HCT116 (cell line): ENCODE data around the gene PARP6. TPM values are rescaled to one million over a fixed set of nuclear protein-coding genes. Genes with fewer than 3 reads are reported as not detected.

Source experiments
- ATAC-seq: fragments of 200-7000 bp; cut with Tn5 transposase; 2 replicates; pipeline ENCODE4 v1.9.1; 2020; ENCODE audit warnings: mild to moderate bottlenecking, moderate library complexity
- BruUV-seq: library from RNA; stranded (reverse); fragments of 400-500 nt; replicated peaks from 2 replicates; lab custom pipeline; 2021; lab: Mats Ljungman, UMichigan
- CTCF ChIA-PET: fragments of 300-600 bp; sonication (Branson Sonifier 250); formaldehyde crosslinking; loops from one replicate; lab custom pipeline; 2021; ENCODE audit warnings: antibody characterized with exemption; lab: Charles Lee
- POLR2A ChIA-PET: fragments of 300-600, 350-600 bp; sonication (Branson Sonifier 250); formaldehyde crosslinking; loops from one replicate; lab custom pipeline; 2021; ENCODE audit warnings: antibody characterized with exemption; lab: Charles Lee
- RAD21 ChIA-PET, 2 experiments: fragments of 300-600 bp; sonication (Branson Sonifier 250); formaldehyde crosslinking; loops; one replicate each; lab custom pipeline; 2023; ENCODE audit warnings: low total read pairs in 2 of 2; ENCODE audit not compliant: uncharacterized antibody in 2 of 2, unreplicated experiment in 2 of 2, low non-redundant PET in 1 of 2; lab: Charles Lee
- DNase-seq: peaks from one replicate; pipeline ENCODE4 v3.0.0-alpha.2; 2010; ENCODE audit warnings: low read depth, low spot score
- H2AFZ ChIP-seq: fragments of 200-600 bp; shearing (Covaris generic), sonication (generic); 2 replicates; pipeline ENCODE4 v1.6.1; 2017; ENCODE audit warnings: low read depth, mixed run types, mixed read lengths, antibody characterized with exemption, low read length; ENCODE audit not compliant: poor library complexity, severe bottlenecking
- H3K27ac ChIP-seq: 2 replicates; pipeline ENCODE4 v1.5.1; 2012; ENCODE audit warnings: low read depth, low read length
- H3K27me3 ChIP-seq: fragments of 200-600 bp; sonication (generic); 2 replicates; pipeline ENCODE4 v1.6.1; 2016; ENCODE audit warnings: mixed run types, low read length, mixed read lengths; ENCODE audit not compliant: insufficient read depth
- H3K36me3 ChIP-seq, 2 experiments: fragments of 200-500 bp in 1 of 2; fragments of 200-600 bp in 1 of 2; sonication (Bioruptor generic) in 1 of 2; sonication (generic) in 1 of 2; 2 replicates each; pipeline versions ENCODE4 v1.5.1 to v1.6.1; 2014 to 2016; ENCODE audit warnings: low read length in 2 of 2, inconsistent platforms in 1 of 2, mixed read lengths in 1 of 2, mixed run types in 1 of 2; ENCODE audit not compliant: insufficient read depth in 2 of 2, control insufficient read depth in 1 of 2
- H3K4me1 ChIP-seq, 2 experiments: fragments of 200-600 bp in 1 of 2; sonication (generic) in 1 of 2; 2 replicates each; pipeline versions ENCODE4 v1.5.1 to v1.6.1; 2012 to 2017; ENCODE audit warnings: low read length in 2 of 2, inconsistent platforms in 1 of 2, mild to moderate bottlenecking in 1 of 2, mixed read lengths in 1 of 2, mixed run types in 1 of 2, moderate library complexity in 1 of 2; ENCODE audit not compliant: insufficient read depth in 2 of 2, control insufficient read depth in 1 of 2
- H3K4me2 ChIP-seq: fragments of 200-600 bp; sonication (generic); 2 replicates; pipeline ENCODE4 v1.6.1; 2017; ENCODE audit warnings: mixed run types, low read length, mixed read lengths
- H3K4me3 ChIP-seq, 2 experiments: fragments of 200-600 bp in 1 of 2; sonication (generic) in 1 of 2; replicated peaks in 1 of 2; 2 replicates each; pipeline ENCODE4 v1.5.1; 2011 to 2016; ENCODE audit warnings: low read length in 2 of 2, control low read depth in 1 of 2, low read depth in 1 of 2, mild to moderate bottlenecking in 1 of 2, mixed read lengths in 1 of 2, mixed run types in 1 of 2
- H3K79me2 ChIP-seq: fragments of 200-600 bp; sonication (generic); 2 replicates; pipeline ENCODE4 v1.6.1; 2017; ENCODE audit warnings: mild to moderate bottlenecking, mixed run types, low read length, moderate library complexity, mixed read lengths; ENCODE audit not compliant: insufficient read depth
- H3K9ac ChIP-seq: fragments of 200-600 bp; sonication (generic); 2 replicates; pipeline ENCODE4 v1.6.1; 2016; ENCODE audit warnings: low read length, mixed read lengths
- H3K9me2 ChIP-seq: fragments of 200-600 bp; sonication (generic), shearing (Covaris generic); 2 replicates; pipeline ENCODE4 v1.6.1; 2017; ENCODE audit warnings: mixed run types, mild to moderate bottlenecking, moderate library complexity; ENCODE audit not compliant: insufficient read depth
- H3K9me3 ChIP-seq, 2 experiments: fragments of 200-500 bp in 1 of 2; fragments of 200-600 bp in 1 of 2; sonication (Bioruptor generic) in 1 of 2; sonication (generic) in 1 of 2; 2 replicates each; pipeline ENCODE4 v1.6.1; 2014 to 2017; ENCODE audit warnings: low read length in 2 of 2, mixed read lengths in 2 of 2, inconsistent platforms in 1 of 2, low read depth in 1 of 2, mild to moderate bottlenecking in 1 of 2, mixed run types in 1 of 2, moderate library complexity in 1 of 2; ENCODE audit not compliant: control insufficient read depth in 1 of 2, insufficient read depth in 1 of 2
- H4K20me1 ChIP-seq: fragments of 200-600 bp; sonication (generic), shearing (Covaris generic); 2 replicates; pipeline ENCODE4 v1.6.1; 2017; ENCODE audit warnings: mixed run types, mild to moderate bottlenecking, moderate library complexity; ENCODE audit not compliant: insufficient read depth
- CEBPB ChIP-seq: IDR thresholded peaks from 2 replicates; pipeline ENCODE4 v1.6.1; 2012; ENCODE audit warnings: low read depth
- EGR1 ChIP-seq: IDR thresholded peaks from 2 replicates; pipeline ENCODE4 v1.6.1; 2012; ENCODE audit warnings: low read depth
- EZH2 ChIP-seq: fragments of 200-600 bp; sonication (generic); IDR thresholded peaks from 2 replicates; pipeline ENCODE4 v1.6.1; 2017; ENCODE audit warnings: antibody characterized with exemption, mixed run types
- EZH2phosphoT487 ChIP-seq: fragments of 200-600 bp; IDR thresholded peaks from 2 replicates; pipeline ENCODE4 v1.6.1; 2018; ENCODE audit warnings: antibody characterized with exemption, borderline replicate concordance
- FOSL1 ChIP-seq: IDR thresholded peaks from 2 replicates; pipeline ENCODE4 v1.6.1; 2012; ENCODE audit warnings: low read depth
- JUND ChIP-seq: IDR thresholded peaks from 2 replicates; pipeline ENCODE4 v1.6.1; 2012
- YY1 ChIP-seq: IDR thresholded peaks from 2 replicates; pipeline ENCODE4 v1.6.1; 2011; ENCODE audit warnings: low read length, low read depth, moderate library complexity, mild to moderate bottlenecking; ENCODE audit not compliant: insufficient replicate concordance; ENCODE audit errors: extremely low read depth
- ZNF274 ChIP-seq: fragments of 200-500 bp; sonication (Bioruptor generic); IDR thresholded peaks from 2 replicates; pipeline ENCODE4 v1.6.1; 2014; ENCODE audit warnings: mild to moderate bottlenecking, low read depth, low read length, inconsistent platforms
- intact Hi-C: fragments of 100-400 bp; cut with micrococcal nuclease; formaldehyde crosslinking; loops from 2 replicates; pipeline ENCODE4 v1.10.0; 2022
- total RNA-seq: library from RNA; stranded (reverse); gene quantifications from one replicate; pipeline ENCODE4 v1.2.1, GENCODE V29; 2021; ENCODE audit not compliant: unreplicated experiment
- TF ChIP-seq, protein P1 (sequence below): IDR thresholded peaks from 2 replicates; pipeline ENCODE4 v1.6.1; 2012

The PARP6 gene
- total RNA-seq, 1 experiment from 2014 or later = 67.9 TPM

GRCh38 chr15:72205273-72205672 is 67.1 kb downstream of the PARP6 start:
- Histone ChIP-seq H4K20me1 (peaks cover 39% of the 10 kb centered on the region; the same call in 1 of the 2 replicates), H3K4me2 (no peak overlapping the region), H3K27ac (no peak overlapping the region), H3K36me3 (peaks cover 84 to 95% of the 10 kb centered on the region in 2 experiments), H3K27me3 (no peaks in the 10 kb centered on the region), H3K9ac (no peak overlapping the region), H2AFZ (no peak overlapping the region), H3K9me2 (no peaks in the 10 kb centered on the region), H3K4me3 (no peak overlapping the region), H3K4me1 (no peaks in the 10 kb centered on the region), H3K9me3 (no peaks in the 10 kb centered on the region), H3K79me2 (peaks cover 78% of the 10 kb centered on the region)
- ChIA-PET POLR2A (interaction anchor here (0.8 kb wide), 1 partner anchor 26 kb away, joined by 3 read pairs; the partner anchor contains the start of gene PKM), RAD21 (no interaction called here), CTCF (no interaction called here)
- intact Hi-C loops = no loop called here
- no peak for TF ChIP-seq EZH2phosphoT487
- no peak for TF ChIP-seq CEBPB
- TF ChIP-seq FOSL1 = no peak
- TF ChIP-seq, protein P1, sequence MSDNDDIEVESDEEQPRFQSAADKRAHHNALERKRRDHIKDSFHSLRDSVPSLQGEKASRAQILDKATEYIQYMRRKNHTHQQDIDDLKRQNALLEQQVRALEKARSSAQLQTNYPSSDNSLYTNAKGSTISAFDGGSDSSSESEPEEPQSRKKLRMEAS = no peak
- no peak for TF ChIP-seq EGR1
- no peak for TF ChIP-seq ZNF274
- no peak for TF ChIP-seq JUND
- ATAC-seq = no peak
- BruUV-seq = no TSS peak
- DNase-seq = no peak

DNA sequence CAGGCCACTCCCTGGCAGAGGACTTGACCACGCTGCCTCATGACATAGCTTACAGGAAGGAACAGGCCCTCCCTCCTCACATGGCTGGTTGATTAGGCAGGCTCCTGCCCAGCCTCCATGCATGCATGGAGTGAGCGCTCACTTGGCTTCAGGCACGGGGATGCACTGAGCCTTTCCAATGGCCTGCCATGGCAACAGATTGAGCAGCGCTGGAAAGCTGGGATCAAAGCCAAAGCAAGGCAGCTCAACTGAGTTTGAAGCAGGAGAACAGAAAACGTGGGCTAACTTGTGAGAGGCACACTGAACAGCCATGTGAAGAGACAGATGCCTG is 68.9 kb downstream of the PARP6 start:
- ATAC-seq (no peak), DNase-seq (no peak)
- Histone ChIP-seq H3K4me3 (no peak overlapping the region), H3K4me1 (peaks cover 0 to 11% of the 10 kb centered on the region in 2 experiments; a peak in 2 of 4 replicates), H3K4me2 (no peak overlapping the region), H4K20me1 (peaks cover 37% of the 10 kb centered on the region; the same call in 1 of the 2 replicates), H3K27me3 (no peaks in the 10 kb centered on the region), H3K79me2 (peaks cover 62% of the 10 kb centered on the region), H3K9me2 (no peaks in the 10 kb centered on the region), H3K27ac (peak overlapping the region; percentile 33), H3K9me3 (no peaks in the 10 kb centered on the region), H3K9ac (no peak overlapping the region), H2AFZ (no peak overlapping the region), H3K36me3 (peaks cover 79 to 91% of the 10 kb centered on the region in 2 experiments)
- BruUV-seq = no TSS peak
- intact Hi-C loops = no loop called here
- POLR2A ChIA-PET = interaction anchor here (0.5 to 1.2 kb wide), 2 partner anchors 24 to 28 kb away, joined by 3 to 4 read pairs; partner anchors contain the start of gene PKM
- TF ChIP-seq EZH2 (no peak), YY1 (no peak)
- RAD21 ChIA-PET = no interaction called here
- CTCF ChIA-PET = no interaction called here
